HG03135 (cell line): ENCODE results near the gene ARFGEF3.

Source experiments
- ATAC-seq: cut with Tn5 transposase; IDR thresholded peaks from one replicate; pipeline ENCODE4 v1.9.1; 2021; ENCODE audit warnings: mild to moderate bottlenecking, moderate library complexity; ENCODE audit not compliant: unreplicated experiment

ARFGEF3 gene

GRCh38 chr6:138241381-138241780 is 79.6 kb downstream of the ARFGEF3 start:
- ATAC-seq = no peak

DNA sequence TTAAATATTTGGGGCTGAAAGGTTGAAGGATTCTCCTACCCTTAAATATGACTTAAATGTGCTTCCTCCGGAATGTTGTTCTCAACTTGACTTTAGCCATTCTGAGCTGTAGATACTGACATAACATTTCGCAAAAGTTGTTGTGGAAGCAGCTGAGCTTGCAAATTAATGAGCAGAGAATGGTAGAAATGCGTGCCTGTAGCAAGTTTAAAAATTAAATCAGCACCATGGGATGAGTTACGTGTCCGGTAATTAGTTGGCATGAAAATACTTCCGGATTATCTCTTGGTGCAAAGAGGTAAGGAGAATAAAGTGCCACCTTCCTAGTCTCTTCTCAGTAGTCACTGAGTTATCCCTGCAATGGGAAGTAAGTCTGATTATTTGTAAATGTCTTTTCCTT is 80.2 kb downstream of the ARFGEF3 start:
- ATAC-seq = no peak

- ATAC-seq = no peak
Observed at GRCh38 chr6:138242987-138243592, 81.4 kb downstream of the ARFGEF3 start.

GRCh38 chr6:138245751-138246150 is 84.0 kb downstream of the ARFGEF3 start:
- no peak for ATAC-seq

DNA sequence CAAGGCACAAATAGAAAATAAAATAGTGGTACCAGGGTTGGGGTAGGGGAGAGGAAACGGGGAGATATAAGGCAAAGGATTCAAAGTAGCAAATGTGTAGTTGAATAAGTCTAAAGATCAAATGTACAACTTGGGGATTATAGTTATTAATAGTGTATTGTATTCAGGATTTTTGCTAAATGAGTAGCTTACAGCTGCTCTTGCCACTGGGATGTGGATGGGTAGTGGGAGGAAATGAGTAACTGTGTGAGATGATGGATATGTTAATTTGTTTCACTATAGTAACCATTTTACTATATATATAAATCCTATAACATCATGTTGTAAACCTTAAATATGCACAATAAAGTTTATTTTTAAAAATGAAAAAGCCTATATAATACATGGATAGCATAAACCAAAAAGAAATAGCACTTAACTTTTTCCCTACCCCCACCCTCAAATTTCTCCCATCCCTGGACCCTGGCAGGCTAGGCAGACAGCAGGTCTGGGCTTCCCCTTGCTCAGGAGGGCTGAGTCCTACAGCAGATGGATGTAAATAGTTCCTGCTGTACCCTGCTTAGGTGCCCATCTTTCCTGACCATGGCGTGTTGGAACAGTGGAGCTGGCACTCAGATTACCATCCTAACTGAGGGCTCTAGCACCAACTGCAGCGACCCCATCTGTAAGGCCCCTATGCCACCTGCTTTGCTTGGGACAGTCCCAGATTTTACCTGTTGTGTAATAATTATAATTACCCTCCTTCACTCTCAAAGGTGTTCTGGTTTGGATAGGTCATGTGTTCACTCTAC is 85.1 kb downstream of the ARFGEF3 start:
- ATAC-seq = no peak

- ATAC-seq = no peak
Observed at GRCh38 chr6:138248011-138248410, 86.3 kb downstream of the ARFGEF3 start.

- no peak for ATAC-seq
Observed at GRCh38 chr6:138248878-138249277, 87.1 kb downstream of the ARFGEF3 start.

DNA sequence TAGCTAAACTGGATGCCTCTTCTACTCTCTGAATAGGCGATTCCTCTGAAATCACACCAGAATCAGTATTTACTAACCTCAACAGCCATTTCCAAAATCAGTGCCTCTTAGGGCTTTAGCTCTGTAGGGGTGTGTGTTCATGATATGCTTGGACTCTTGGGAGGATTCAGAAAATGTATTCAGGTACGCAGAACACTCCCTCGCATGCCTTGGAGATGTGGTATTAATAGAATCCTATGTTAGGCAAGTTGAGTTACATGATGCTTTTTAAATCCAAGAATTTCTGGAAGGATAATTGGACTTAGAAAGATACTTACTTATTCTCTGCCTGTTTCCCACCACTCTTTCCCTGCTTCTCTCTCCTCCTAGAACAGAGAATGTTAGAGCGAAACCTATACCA is 88.3 kb downstream of the ARFGEF3 start:
- ATAC-seq = no peak

DNA sequence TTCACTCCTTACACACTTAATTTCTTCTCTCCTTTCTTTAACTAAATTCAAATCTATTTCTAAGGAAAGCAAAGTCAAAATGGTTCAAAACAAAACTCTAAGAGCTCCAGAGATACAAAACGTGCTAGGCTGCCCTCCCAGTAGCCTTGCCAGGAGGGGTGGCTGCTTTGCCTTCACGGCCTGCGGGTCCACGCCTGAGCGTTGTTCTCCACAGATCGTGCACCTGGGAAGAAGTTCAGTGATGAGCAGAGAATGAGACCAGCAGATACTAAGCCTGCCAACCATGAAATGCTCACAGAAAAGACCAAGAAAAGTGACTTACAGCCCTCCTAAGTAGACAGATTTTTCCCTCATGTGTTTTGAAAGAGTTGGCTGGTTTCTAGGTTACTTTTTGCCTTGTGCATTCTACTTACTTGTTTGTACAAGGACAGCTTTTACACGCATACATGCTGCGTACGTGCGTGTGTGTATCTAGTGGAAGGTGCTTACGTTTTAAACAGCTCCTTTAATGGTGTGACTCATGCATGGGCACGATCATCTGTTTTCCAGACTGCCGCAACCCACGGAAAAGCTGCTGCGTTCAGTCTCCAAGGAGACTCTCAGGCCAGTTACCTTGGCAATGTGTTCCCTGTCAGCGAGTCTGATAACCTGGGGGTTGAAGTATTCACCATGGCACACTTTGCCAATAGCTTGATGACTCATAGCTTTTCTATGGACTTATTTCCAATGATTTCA is 88.9 kb downstream of the ARFGEF3 start:
- ATAC-seq = no peak

DNA sequence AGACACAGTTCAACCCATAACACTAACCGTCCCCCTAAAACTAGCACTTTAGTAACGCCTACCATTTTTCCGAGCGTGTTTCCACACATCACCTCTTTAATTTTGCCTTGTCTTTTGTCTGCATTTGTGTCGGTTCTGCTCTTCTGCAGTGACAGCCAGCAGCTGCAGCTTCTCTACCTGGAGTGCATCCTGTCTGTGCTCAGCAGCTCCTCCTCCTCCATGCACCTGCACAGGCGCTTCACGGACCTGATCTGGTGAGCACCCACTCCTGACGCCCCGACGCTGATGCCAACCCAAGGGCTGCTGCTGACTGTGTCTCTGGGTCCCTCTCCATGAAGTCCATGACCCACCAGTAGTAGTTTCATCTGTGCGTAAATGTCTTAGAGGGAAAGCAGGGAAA is 92.0 kb downstream of the ARFGEF3 start:
- no peak for ATAC-seq

- ATAC-seq = no peak
Observed at GRCh38 chr6:138255443-138255842, 93.7 kb downstream of the ARFGEF3 start.

GRCh38 chr6:138257638-138258040 is 95.9 kb downstream of the ARFGEF3 start:
- ATAC-seq = no peak

DNA sequence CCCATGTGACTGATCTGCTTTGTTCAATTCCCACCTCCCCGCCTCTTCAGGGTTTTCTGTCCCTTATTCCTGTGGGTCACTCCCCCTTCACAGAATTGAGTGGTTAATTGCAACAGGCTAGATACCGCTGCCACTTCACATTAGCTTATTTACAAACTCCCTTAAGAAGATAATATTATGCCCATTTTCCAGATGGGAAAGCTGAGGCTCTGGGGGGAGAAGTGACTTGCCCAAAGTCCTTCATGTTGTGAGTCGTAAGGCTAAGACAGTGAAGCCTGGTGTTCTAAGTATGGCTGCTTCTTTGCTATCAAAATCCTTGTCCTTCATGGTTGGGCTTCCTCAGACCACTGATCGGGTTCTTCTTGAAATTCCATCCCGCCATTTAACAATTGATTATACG is 96.5 kb downstream of the ARFGEF3 start:
- no peak for ATAC-seq

- no peak for ATAC-seq
Observed at GRCh38 chr6:138258991-138259390, 97.3 kb downstream of the ARFGEF3 start.

DNA sequence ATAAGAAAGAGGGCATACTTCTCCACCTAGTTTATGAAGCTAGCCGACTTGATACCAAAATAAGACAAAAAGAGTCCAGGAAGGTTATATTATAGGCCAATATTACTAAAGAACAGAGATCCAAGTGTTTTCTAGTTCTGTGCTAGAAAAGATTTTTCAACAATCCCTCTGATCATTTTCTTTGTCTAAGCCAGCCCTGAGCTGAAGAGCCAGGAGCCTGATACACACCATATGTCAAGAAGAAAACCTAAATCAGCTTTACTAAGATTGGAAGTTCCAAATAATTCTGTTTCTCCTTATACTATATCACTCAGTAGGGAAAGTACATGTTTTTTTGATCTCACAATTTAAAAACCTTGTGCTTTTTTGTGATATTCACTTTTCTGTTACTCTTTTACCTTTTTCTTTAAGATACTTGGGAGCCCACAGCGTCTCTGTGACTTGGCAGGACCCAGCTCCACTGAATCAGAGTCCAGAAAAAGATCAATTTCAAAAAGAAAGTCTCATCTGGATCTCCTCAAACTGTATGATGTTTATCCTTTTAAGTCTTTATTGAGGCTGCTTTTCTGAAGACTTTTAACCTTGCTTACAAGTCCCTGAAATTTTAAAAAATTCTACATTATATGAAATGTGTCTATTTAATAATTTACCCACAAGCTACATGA is 99.5 kb downstream of the ARFGEF3 start:
- no peak for ATAC-seq

GRCh38 chr6:138263963-138264362 is 102.2 kb downstream of the ARFGEF3 start:
- no peak for ATAC-seq

- no peak for ATAC-seq
Observed at GRCh38 chr6:138264372-138264880, 102.7 kb downstream of the ARFGEF3 start.

- no peak for ATAC-seq
Observed at GRCh38 chr6:138266095-138266494, 104.4 kb downstream of the ARFGEF3 start.

- ATAC-seq = no peak
Observed at GRCh38 chr6:138267971-138268895, 106.5 kb downstream of the ARFGEF3 start.

DNA sequence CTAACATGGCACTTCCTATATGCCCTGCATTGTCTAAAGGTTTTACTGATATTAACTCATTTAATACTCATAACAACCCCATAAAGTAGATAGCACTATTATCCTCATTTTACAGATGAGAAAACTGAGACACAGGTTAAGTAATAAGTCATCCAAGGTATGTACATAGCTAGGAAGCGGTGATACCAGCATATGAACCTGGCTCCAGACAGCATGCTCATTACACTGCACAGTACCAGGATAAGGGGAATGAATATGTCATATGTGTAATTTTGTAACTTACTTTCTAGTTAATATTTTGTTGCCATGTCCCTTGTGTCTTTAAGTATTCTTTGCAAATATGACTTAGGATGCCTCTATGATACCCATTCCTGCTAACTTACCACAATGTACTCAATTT is 109.7 kb downstream of the ARFGEF3 start:
- ATAC-seq = no peak
